ENCODE results near the gene USHBP1. TPM values are rescaled to one million over a fixed set of nuclear protein-coding genes. Genes with fewer than 3 reads are reported as not detected.
A peak's percentile ranks its signal among the peaks of the same experiment; 100 is the strongest.
"Not testable (repeated sequence)": the region's sequence is repeated elsewhere in the genome, so short reads cannot be mapped to it uniquely, and the experiment has no call there.

USHBP1 gene
- polyA plus RNA-seq, 6 donors from 2014 or later = not detected

DNA sequence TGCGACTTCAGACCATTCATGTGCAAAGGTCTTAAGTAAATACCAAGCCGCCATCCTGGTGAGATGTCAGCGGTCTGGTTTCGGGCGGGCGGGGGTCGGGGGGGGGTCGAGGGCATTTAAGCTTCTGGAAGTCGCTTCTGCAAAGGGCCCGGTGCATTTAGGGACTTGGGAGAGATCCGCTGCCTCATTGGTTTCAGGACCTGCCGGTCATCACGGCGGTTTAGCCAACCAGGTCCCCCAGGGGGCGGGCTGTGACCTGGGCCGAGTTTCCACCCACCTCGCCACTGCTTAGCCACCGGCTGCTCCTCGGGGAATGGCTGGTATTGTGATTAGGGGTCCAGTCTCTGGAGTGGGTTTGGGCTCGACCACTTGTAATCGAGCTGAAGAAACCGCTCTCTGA lies 24.9 kb upstream of the USHBP1 start:
- peak overlapping the region in 1 of 8 donors; percentile 71 for H3K4me3 Mint-ChIP-seq
- peak overlapping the region in 1 of 6 donors; percentile 62 for H3K27ac Mint-ChIP-seq
- no peaks in the 10 kb centered on the region for H3K36me3 Mint-ChIP-seq
- H3K4me1 Mint-ChIP-seq = peaks cover 4 to 19% (median 5%) of the 10 kb centered on the region in 3 donors
- H3K27me3 Mint-ChIP-seq = no peaks in the 10 kb centered on the region
- H3K9me3 Mint-ChIP-seq = no peaks in the 10 kb centered on the region
- ATAC-seq (ENCODE audit: low read depth in 2 of 2) (no peak), DNase-seq (peak; percentile 36)

- Mint-ChIP-seq H3K27me3 (no peaks in the 10 kb centered on the region), H3K9me3 (no peaks in the 10 kb centered on the region), H3K4me1 (peaks cover 8 to 16% (median 9%) of the 10 kb centered on the region in 3 donors), H3K4me3 (no peak overlapping the region), H3K27ac (no peak overlapping the region), H3K36me3 (no peaks in the 10 kb centered on the region)
- DNase-seq (no peak), ATAC-seq (ENCODE audit: low read depth in 2 of 2) (no peak)
Observed at GRCh38 chr19:17286752-17287151, 22.2 kb upstream of the USHBP1 start.

DNA sequence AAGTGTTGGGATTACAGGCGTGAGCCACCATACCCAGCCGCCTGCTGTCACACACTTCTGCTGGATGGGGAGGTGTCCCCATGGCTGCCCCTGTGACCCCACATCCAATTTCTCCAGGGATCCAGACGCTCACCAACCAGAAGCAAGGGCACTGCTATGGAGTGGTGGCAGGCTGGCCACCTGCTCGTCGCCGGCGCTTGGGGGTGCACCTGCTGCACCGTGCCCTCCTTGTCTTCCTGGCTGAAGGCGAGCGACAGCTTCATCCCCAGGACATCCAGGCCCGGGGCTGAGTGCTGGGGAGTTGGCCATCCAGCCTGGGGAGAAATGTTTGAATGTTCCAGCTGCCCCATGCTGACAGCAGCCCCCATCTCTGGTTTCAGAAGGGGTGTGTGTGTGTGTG lies 21.7 kb upstream of the USHBP1 start:
- Mint-ChIP-seq H3K36me3 (no peaks in the 10 kb centered on the region), H3K27ac (no peak overlapping the region), H3K27me3 (no peaks in the 10 kb centered on the region), H3K9me3 (no peaks in the 10 kb centered on the region), H3K4me3 (no peak overlapping the region), H3K4me1 (peaks cover 11 to 18% (median 12%) of the 10 kb centered on the region in 3 donors)
- no peak for ATAC-seq (ENCODE audit: low read depth in 2 of 2)
- no peak for DNase-seq

DNA sequence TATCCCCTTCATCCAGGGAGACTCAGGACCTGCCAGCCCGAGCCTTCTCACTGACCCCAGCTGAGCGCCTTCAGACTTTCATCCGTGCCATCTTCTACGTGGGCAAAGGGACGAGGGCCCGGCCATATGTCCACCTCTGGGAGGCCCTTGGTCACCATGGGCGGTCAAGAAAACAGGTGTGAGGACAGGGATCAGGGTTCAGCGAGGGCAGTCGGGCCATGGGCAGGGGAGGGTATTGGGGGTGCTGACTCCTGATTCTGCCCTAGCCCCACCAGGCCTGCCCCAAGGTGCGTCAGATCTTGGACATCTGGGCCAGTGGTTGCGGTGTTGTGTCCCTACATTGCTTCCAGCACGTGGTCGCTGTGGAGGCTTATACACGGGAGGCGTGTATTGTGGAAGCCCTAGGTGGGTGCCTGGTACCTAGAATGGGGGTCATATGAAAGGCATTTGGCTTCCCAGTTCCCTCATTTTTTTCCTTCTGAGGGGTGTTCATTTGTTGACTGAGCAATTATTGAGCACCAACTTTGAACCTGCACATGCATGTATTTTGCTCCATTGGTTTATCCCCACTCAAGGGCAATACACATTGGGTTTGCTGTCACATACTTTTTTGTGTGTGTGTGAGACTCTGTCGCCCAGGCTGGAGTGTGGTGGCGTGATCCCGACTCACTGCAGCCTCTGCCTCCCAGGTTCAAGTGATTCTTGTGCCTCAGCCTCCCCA lies 21.0 kb upstream of the USHBP1 start:
- Mint-ChIP-seq H3K36me3 (no peaks in the 10 kb centered on the region), H3K4me3 (peak overlapping the region in 2 of 8 donors; percentile 45 to 54), H3K27ac (no peak overlapping the region), H3K9me3 (no peaks in the 10 kb centered on the region), H3K4me1 (peaks cover 12 to 21% (median 14%) of the 10 kb centered on the region in 3 donors), H3K27me3 (no peaks in the 10 kb centered on the region)
- no peak for ATAC-seq (ENCODE audit: low read depth in 2 of 2)
- DNase-seq = no peak

DNA sequence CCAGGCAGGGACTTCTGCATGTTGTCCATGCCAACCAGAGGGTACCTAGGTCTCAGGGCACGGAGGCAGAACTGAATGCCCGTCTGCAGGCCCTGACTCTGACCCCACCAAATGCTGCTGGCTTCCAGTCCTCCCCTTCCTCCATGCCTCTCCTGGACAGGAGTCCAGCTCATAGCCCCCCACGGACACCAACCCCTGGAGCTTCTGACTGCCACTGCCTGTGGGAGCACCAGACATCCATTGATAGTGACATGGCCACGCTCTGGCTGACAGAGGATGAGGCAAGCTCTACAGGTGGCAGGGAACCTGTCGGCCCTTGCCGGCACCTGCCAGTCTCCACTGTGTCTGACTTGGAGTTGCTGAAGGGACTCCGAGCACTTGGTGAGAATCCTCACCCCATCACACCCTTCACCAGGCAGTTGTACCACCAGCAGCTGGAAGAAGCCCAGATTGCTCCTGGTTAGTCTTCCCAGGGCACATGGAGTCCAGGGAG lies 19.0 kb upstream of the USHBP1 start:
- no peaks in the 10 kb centered on the region for H3K27me3 Mint-ChIP-seq
- H3K4me3 Mint-ChIP-seq = peak overlapping the region in 7 of 8 donors; percentile 54 to 87 (median 69)
- no peaks in the 10 kb centered on the region for H3K36me3 Mint-ChIP-seq
- DNase-seq (no peak), ATAC-seq (ENCODE audit: low read depth in 2 of 2) (no peak)
- peak overlapping the region in 1 of 6 donors; percentile 16 for H3K27ac Mint-ChIP-seq
- H3K9me3 Mint-ChIP-seq = no peaks in the 10 kb centered on the region
- peaks cover 12 to 15% (median 14%) of the 10 kb centered on the region in 3 donors for H3K4me1 Mint-ChIP-seq

DNA sequence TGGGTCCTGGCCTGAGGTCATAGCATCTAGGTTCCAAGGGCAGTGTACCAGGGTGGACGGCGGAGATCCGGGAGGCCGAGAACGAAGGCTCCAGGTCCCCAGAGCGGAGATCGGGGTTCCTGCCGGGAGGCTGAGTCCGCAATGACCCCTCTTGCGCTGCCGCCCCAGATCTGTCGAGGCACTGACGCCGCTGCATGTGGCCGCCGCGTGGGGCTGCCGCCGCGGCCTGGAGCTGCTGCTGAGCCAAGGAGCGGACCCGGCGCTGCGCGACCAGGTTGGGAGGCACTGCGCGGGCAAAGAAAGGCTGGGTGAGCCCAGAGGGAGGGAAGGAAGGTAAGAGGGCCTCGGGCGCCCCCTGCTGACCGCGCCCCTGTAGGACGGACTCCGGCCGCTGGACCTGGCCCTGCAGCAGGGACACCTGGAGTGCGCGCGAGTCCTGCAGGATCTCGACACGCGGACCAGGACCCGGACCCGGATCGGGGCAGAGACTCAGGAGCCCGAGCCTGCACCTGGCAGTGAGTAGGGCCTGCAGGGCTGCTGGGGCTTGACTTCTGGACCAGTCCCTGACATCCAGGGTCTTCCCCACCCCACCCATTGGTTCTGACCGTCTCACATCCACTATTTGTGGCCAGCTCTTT lies 18.1 kb upstream of the USHBP1 start:
- peak; percentile 85 to 87 for ATAC-seq (ENCODE audit: low read depth in 2 of 2)
- Mint-ChIP-seq H3K4me3 (peak overlapping the region; percentile 83 to 92 (median 87)), H3K9me3 (no peaks in the 10 kb centered on the region), H3K4me1 (peaks cover 11 to 14% (median 12%) of the 10 kb centered on the region in 3 donors), H3K27ac (peak overlapping the region in 1 of 6 donors; percentile 67), H3K27me3 (no peaks in the 10 kb centered on the region), H3K36me3 (no peaks in the 10 kb centered on the region)
- peak; percentile 76 for DNase-seq

DNA sequence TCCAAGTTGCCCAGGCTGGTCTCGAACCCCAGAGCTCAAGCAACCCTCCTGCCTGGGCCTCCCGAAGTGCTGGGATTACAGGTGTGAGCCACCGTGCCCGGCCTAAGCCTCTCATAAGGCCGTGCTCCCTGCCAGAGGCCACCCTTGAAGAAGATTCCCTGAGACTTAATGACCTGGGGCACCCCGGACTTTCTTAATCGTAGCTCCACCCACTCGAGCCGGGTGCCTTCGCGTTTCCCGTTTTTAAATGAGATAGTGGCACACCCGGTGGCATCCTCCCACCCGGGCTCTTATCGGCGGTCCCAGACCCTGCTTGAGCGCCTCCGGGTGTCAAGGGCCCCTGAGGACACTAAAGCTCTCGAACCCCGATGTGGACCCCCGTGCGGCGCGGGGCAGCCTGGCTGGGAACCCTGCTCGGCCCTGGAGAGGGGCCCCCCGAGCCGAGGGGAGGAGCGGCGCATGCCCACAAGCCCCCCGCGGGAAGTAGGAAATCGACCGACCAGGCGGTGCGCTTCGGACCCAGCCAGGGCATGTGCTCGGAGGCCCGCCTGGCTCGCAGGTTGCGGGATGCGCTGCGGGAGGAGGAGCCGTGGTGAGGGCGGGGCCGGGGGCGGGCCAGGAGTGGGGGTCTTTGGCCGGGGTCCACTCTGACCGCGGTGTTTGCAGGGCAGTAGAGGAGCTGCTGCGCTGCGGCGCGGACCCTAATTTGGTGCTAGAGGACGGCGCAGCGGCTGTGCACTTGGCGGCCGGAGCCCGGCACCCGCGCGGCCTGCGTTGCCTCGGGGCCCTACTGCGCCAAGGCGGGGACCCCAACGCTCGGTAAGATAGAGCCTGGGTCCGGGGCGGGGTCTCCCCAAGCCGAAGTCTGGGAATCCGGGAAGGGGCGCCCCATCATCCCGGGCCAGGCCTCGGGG lies 17.1 kb upstream of the USHBP1 start, which contains the start of gene ANKLE1:
Gene ANKLE1 (plus strand): TSS at position 511 of the 914 bp plus-strand sequence. CDS start 20 bp downstream, at position 531.
- H3K9me3 Mint-ChIP-seq = no peaks in the 10 kb centered on the region
- H3K4me1 Mint-ChIP-seq = peaks cover 11 to 14% (median 12%) of the 10 kb centered on the region in 3 donors
- DNase-seq (peak; percentile 41), ATAC-seq (ENCODE audit: low read depth in 2 of 2) (peak; percentile 56 to 63)
- peak within 1 kb of the TSS in 2 of 6 donors; percentile 36 to 67 for H3K27ac Mint-ChIP-seq
- H3K36me3 Mint-ChIP-seq = peaks cover 0 to 8% of the 10 kb centered on the region in 2 donors
- no peaks in the 10 kb centered on the region for H3K27me3 Mint-ChIP-seq
- H3K4me3 Mint-ChIP-seq = peak within 1 kb of the TSS; percentile 83 to 92 (median 87)

DNA sequence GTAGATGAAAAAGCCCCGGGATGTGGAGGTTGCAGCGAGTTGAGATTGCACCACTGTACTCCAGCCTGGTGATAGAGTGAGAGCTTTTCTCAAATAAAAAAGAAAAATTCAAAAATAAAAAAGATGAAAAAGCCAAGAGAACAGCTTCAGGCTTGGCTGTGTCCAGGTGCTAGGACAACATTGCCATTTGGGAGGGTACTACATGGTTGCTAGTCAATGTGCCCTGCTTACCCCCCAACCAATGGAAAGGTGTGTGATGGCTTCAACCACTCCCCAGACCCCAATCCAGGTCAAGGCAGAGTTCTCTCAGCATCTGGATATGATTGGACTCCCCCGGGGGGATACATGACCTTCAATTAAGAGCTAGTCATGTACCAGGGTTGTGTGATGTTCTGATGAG lies 14.9 kb upstream of the USHBP1 start:
- Mint-ChIP-seq H3K27me3 (no peaks in the 10 kb centered on the region), H3K4me1 (peaks cover 11 to 14% (median 12%) of the 10 kb centered on the region in 3 donors), H3K9me3 (no peaks in the 10 kb centered on the region), H3K27ac (no peak overlapping the region), H3K36me3 (peaks cover 0 to 12% of the 10 kb centered on the region in 2 donors), H3K4me3 (peak overlapping the region in 2 of 8 donors; percentile 5 to 36)
- DNase-seq (no peak), ATAC-seq (ENCODE audit: low read depth in 2 of 2) (no peak)

GRCh38 chr19:17275441-17276175 lies 11.1 kb upstream of the USHBP1 start:
- DNase-seq (no peak), ATAC-seq (ENCODE audit: low read depth in 2 of 2) (no peak)
- Mint-ChIP-seq H3K36me3 (peaks cover 0 to 12% of the 10 kb centered on the region in 2 donors), H3K27ac (peak overlapping the region in 1 of 6 donors; percentile 42), H3K4me1 (peaks cover 0 to 5% (median 0%) of the 10 kb centered on the region in 3 donors), H3K27me3 (no peaks in the 10 kb centered on the region), H3K4me3 (peak overlapping the region in 1 of 8 donors; percentile 38), H3K9me3 (no peaks in the 10 kb centered on the region)

DNA sequence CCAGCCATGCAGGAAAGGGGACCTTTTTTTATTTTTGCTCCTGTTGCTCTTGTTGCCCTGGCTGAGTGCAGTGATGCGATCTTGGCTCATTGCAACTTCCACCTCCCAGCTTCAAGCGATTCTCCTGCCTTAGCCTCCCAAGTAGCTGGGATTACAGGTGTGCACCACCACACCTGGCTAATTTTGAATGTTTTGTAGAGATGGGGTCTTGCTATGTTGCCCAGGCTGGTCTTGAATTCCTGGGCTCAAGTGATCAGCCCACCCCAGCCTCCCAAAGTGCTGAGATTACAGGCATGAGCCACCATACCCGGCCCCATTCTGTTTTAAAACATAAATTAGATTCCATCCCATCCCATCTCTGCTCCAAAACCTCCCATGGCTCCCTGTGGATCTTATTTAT lies 10.3 kb upstream of the USHBP1 start:
- not testable (repeated sequence) for ATAC-seq (ENCODE audit: low read depth in 2 of 2); DNase-seq; H3K27ac Mint-ChIP-seq; H3K4me1 Mint-ChIP-seq; H3K27me3 Mint-ChIP-seq; H3K4me3 Mint-ChIP-seq; H3K9me3 Mint-ChIP-seq
- H3K36me3 Mint-ChIP-seq = peaks cover 0 to 12% of the 10 kb centered on the region in 2 donors

DNA sequence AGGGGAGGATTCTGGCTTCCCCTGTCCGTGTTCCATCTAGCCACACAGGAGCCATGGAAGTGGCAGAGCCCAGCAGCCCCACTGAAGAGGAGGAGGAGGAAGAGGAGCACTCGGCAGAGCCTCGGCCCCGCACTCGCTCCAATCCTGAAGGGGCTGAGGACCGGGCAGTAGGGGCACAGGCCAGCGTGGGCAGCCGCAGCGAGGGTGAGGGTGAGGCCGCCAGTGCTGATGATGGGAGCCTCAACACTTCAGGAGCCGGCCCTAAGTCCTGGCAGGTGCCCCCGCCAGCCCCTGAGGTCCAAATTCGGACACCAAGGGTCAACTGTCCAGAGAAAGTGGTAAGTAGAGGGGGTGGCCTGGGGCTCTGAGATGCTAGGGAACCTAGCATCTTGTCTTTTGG lies 4.2 kb upstream of the USHBP1 start:
- H3K27ac Mint-ChIP-seq = peak overlapping the region in 1 of 6 donors; percentile 28
- ATAC-seq (ENCODE audit: low read depth in 2 of 2) (no peak), DNase-seq (no peak)
- H3K4me3 Mint-ChIP-seq = peak overlapping the region; percentile 36 to 93 (median 70)
- no peaks in the 10 kb centered on the region for H3K36me3 Mint-ChIP-seq
- H3K4me1 Mint-ChIP-seq = peaks cover 15 to 29% (median 22%) of the 10 kb centered on the region in 3 donors
- H3K27me3 Mint-ChIP-seq = no peaks in the 10 kb centered on the region
- no peaks in the 10 kb centered on the region for H3K9me3 Mint-ChIP-seq

DNA sequence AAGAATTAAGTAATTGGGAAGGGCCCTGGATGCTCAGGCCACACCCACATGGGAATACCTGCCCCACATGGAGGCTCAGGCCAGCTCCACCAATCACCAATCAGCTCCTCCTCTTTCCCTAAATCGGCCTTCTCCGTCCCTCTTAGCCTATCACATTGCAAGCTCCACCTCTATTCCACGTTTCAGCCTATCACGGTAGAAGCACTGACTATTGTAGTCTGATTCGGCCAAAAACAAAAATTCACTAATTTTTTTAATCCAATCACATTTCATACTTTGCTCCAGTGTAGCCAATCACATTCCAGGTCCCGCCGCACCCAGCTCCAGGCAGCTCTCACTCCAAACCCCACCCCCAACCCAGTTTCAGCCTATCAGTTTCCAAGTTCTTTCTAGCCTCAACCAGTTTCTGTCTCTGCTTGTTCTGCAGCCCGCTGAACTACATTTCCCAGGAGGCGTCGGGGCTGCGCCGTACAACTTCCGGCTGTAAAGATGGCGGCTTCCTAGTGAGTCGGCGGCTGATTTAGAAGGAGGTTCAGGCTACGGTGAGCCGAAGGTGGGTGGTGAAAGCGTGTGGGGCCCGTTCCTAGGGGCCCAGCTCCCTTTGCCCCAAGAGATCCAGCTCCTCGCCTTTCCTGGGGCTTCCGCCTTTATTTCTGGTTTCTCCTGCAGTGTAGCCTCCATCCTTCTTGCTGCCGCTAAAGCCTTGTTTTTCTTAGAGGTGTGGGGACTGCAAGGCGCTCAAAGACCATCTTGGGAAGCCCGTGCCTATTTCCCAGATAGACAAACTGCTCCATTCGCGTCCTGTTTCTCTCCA lies 2.6 kb upstream of the USHBP1 start, which contains the start of gene BABAM1:
Gene BABAM1 (plus strand): TSS at position 469 of the 814 bp plus-strand sequence. CDS start 1,364 bp downstream, outside the sequence.
- no peaks in the 10 kb centered on the region for H3K9me3 Mint-ChIP-seq
- DNase-seq (peak; percentile 98), ATAC-seq (ENCODE audit: low read depth in 2 of 2) (peak; percentile 82)
- H3K27me3 Mint-ChIP-seq = no peaks in the 10 kb centered on the region
- peaks cover 15 to 29% (median 22%) of the 10 kb centered on the region in 3 donors for H3K4me1 Mint-ChIP-seq
- no peaks in the 10 kb centered on the region for H3K36me3 Mint-ChIP-seq
- H3K4me3 Mint-ChIP-seq = peak within 1 kb of the TSS; percentile 68 to 94 (median 85)
- H3K27ac Mint-ChIP-seq = peak within 1 kb of the TSS; percentile 53 to 98 (median 91)
